PC-3 (cell line): ENCODE results near the gene UNC50.

Experiments used
- EZH2 ChIP-seq: fragments of 300-600 bp; sonication (generic); IDR thresholded peaks from one replicate; pipeline ENCODE4 v1.6.1; 2017; ENCODE audit warnings: antibody characterized with exemption, mild to moderate bottlenecking, low read length; ENCODE audit not compliant: unreplicated experiment
- TF ChIP-seq, protein P1 (sequence below): fragments of 300-600 bp; sonication (generic); conservative IDR thresholded peaks from 2 replicates; pipeline ENCODE4 v1.5.1; 2017; ENCODE audit warnings: antibody characterized with exemption, low read depth, mild to moderate bottlenecking, low read length

- TF ChIP-seq, protein P1, sequence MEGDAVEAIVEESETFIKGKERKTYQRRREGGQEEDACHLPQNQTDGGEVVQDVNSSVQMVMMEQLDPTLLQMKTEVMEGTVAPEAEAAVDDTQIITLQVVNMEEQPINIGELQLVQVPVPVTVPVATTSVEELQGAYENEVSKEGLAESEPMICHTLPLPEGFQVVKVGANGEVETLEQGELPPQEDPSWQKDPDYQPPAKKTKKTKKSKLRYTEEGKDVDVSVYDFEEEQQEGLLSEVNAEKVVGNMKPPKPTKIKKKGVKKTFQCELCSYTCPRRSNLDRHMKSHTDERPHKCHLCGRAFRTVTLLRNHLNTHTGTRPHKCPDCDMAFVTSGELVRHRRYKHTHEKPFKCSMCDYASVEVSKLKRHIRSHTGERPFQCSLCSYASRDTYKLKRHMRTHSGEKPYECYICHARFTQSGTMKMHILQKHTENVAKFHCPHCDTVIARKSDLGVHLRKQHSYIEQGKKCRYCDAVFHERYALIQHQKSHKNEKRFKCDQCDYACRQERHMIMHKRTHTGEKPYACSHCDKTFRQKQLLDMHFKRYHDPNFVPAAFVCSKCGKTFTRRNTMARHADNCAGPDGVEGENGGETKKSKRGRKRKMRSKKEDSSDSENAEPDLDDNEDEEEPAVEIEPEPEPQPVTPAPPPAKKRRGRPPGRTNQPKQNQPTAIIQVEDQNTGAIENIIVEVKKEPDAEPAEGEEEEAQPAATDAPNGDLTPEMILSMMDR: no peak
- TF ChIP-seq EZH2: no peak
Observed at GRCh38 chr2:98637401-98638147, 29.2 kb downstream of the UNC50 start.
